Osteocyte (in vitro differentiated cells): ENCODE measurements around the gene NFIA. TPM values are rescaled to one million over a fixed set of nuclear protein-coding genes. Genes with fewer than 3 reads are reported as not detected.

ENCODE experiments used
- DNase-seq: peaks from one replicate; pipeline ENCODE4 v3.0.0; 2021; ENCODE audit warnings: mixed read lengths; ENCODE audit not compliant: unreplicated experiment; ENCODE audit errors: extremely low spot score
- H3K27ac Mint-ChIP-seq: one replicate; pipeline ENCODE4 v1.8.0; 2021; ENCODE audit warnings: mild to moderate bottlenecking, mixed read lengths; ENCODE audit not compliant: unreplicated experiment
- H3K27me3 Mint-ChIP-seq: one replicate; pipeline ENCODE4 v1.8.0; 2021; ENCODE audit warnings: mixed read lengths; ENCODE audit not compliant: unreplicated experiment
- H3K36me3 Mint-ChIP-seq: one replicate; pipeline ENCODE4 v1.8.0; 2021; ENCODE audit warnings: mixed read lengths; ENCODE audit not compliant: unreplicated experiment
- H3K4me1 Mint-ChIP-seq: one replicate; pipeline ENCODE4 v1.8.0; 2021; ENCODE audit warnings: mixed read lengths; ENCODE audit not compliant: unreplicated experiment
- H3K4me3 Mint-ChIP-seq: one replicate; pipeline ENCODE4 v1.8.0; 2021; ENCODE audit warnings: mild to moderate bottlenecking, moderate library complexity, mixed read lengths; ENCODE audit not compliant: unreplicated experiment
- H3K9me3 Mint-ChIP-seq: one replicate; pipeline ENCODE4 v1.8.0; 2021; ENCODE audit warnings: mixed read lengths; ENCODE audit not compliant: unreplicated experiment
- CTCF ChIP-seq: fragments of 200-600 bp; sonication (generic); IDR thresholded peaks from 2 replicates; pipeline ENCODE4 v1.5.0; 2021; ENCODE audit warnings: antibody characterized with exemption, mild to moderate bottlenecking, moderate library complexity
- total RNA-seq: library from RNA; stranded (reverse); gene quantifications from 2 replicates; pipeline ENCODE4 v1.2.1, GENCODE V29; 2021

NFIA gene
- total RNA-seq, 1 donor from 2014 or later, result 46.7 TPM

- H3K9me3 Mint-ChIP-seq, result no peaks in the 10 kb centered on the region
- H3K27ac Mint-ChIP-seq, result no peak overlapping the region
- no peaks in the 10 kb centered on the region for H3K27me3 Mint-ChIP-seq
- H3K4me1 Mint-ChIP-seq, result no peaks in the 10 kb centered on the region
- no peak overlapping the region for H3K4me3 Mint-ChIP-seq
- no peak for DNase-seq
- TF ChIP-seq CTCF, result no peak
- H3K36me3 Mint-ChIP-seq, result no peaks in the 10 kb centered on the region
Observed at GRCh38 chr1:61501971-61502916, 419.9 kb downstream of the NFIA start.

- Mint-ChIP-seq H3K27ac (no peak overlapping the region), H3K4me1 (no peaks in the 10 kb centered on the region), H3K4me3 (no peak overlapping the region), H3K27me3 (peaks cover 5% of the 10 kb centered on the region), H3K9me3 (no peaks in the 10 kb centered on the region), H3K36me3 (no peaks in the 10 kb centered on the region)
- no peak for TF ChIP-seq CTCF
- DNase-seq, result no peak
Observed at GRCh38 chr1:61504305-61504704, 421.9 kb downstream of the NFIA start.

GRCh38 chr1:61504852-61505390, 422.6 kb downstream of the NFIA start:
- H3K4me3 Mint-ChIP-seq, result no peak overlapping the region
- DNase-seq, result no peak

GRCh38 chr1:61506236-61506635, 423.9 kb downstream of the NFIA start:
- Mint-ChIP-seq H3K4me3 (no peak overlapping the region), H3K27ac (no peak overlapping the region), H3K27me3 (peaks cover 5% of the 10 kb centered on the region), H3K9me3 (no peaks in the 10 kb centered on the region), H3K36me3 (no peaks in the 10 kb centered on the region), H3K4me1 (no peaks in the 10 kb centered on the region)
- TF ChIP-seq CTCF, result no peak
- no peak for DNase-seq

More at GRCh38 chr1:61504852-61505390, 422.6 kb downstream of the NFIA start:
- Mint-ChIP-seq H3K4me1 (no peaks in the 10 kb centered on the region), H3K9me3 (no peaks in the 10 kb centered on the region), H3K27me3 (peaks cover 5% of the 10 kb centered on the region), H3K27ac (no peak overlapping the region), H3K36me3 (no peaks in the 10 kb centered on the region)
- no peak for TF ChIP-seq CTCF

GRCh38 chr1:61506944-61507500, 424.7 kb downstream of the NFIA start:
- DNase-seq, result no peak
- H3K4me3 Mint-ChIP-seq, result no peak overlapping the region
- H3K36me3 Mint-ChIP-seq, result no peaks in the 10 kb centered on the region
- no peaks in the 10 kb centered on the region for H3K9me3 Mint-ChIP-seq
- no peaks in the 10 kb centered on the region for H3K4me1 Mint-ChIP-seq
- H3K27me3 Mint-ChIP-seq, result peaks cover 9% of the 10 kb centered on the region
- H3K27ac Mint-ChIP-seq, result no peak overlapping the region
- no peak for TF ChIP-seq CTCF
